ENCODE results near the gene SLC17A7.

GRCh38 chr19:49442771-49443365 lies 1.5 kb upstream of the SLC17A7 start:
- no peak for TF ChIP-seq RARB (CRISPR knock-in tag; IDR thresholded peaks at IDR 0.05)
- no peak for TF ChIP-seq TCF4 (CRISPR knock-in tag; IDR thresholded peaks at IDR 0.05; ENCODE audit: borderline replicate concordance)
- TF ChIP-seq PATZ1 (CRISPR knock-in tag; IDR thresholded peaks at IDR 0.05; ENCODE audit: borderline replicate concordance) = no peak
- no peak for TF ChIP-seq OSR1 (CRISPR knock-in tag; IDR thresholded peaks at IDR 0.05)
- no peak for TF ChIP-seq ZNF8 (CRISPR knock-in tag; IDR thresholded peaks at IDR 0.05)
